Gastrocnemius medialis (tissue), 4 donors: ENCODE results near the gene ST8SIA1. TPM values are rescaled to one million over a fixed set of nuclear protein-coding genes. Genes with fewer than 3 reads are reported as not detected.

Experiments
- total RNA-seq, 4 donors: library from RNA; depleted of rRNA; stranded (reverse); fragments of >200 nt; gene quantifications; one replicate each; pipeline versions ENCODE4 v1.1.0 to v1.2.3, GENCODE V29; 2016

The ST8SIA1 gene
- total RNA-seq, 4 donors from 2014 or later: 0.17 to 2.5 (median 0.67) TPM

Other genes starting within 250 kb of the ST8SIA1 start
- gene C2CD5, start 209.8 kb upstream of the ST8SIA1 start, total RNA-seq: 1 to 10 TPM; 5.3 to 9.4 (median 6.9) TPM